ENCODE data around the gene PRAME.
"Not testable (repeated sequence)": the region's sequence is repeated elsewhere in the genome, so short reads cannot be mapped to it uniquely, and the experiment has no call there.

Gene PRAME

DNA sequence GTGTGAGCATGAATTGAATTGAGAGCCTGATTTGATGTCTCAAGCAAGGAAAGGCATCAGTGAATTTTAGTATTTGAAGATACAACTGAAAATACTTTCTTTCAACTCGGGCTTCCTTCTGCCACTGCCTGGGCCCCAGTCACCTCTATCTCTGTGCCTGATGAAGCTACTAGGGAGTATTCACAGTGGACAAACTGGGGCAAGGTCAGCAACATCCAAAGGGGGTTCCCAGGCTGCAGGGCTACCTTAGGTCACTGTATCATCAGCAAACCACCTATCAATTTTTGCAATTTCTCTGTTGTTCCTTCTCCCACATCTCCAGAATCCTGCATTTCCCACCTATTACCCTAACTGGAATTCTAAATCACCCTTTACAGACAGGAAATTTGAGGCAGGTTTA lies 10.2 kb downstream of the PRAME start:
- DNase-seq: no peak

DNA sequence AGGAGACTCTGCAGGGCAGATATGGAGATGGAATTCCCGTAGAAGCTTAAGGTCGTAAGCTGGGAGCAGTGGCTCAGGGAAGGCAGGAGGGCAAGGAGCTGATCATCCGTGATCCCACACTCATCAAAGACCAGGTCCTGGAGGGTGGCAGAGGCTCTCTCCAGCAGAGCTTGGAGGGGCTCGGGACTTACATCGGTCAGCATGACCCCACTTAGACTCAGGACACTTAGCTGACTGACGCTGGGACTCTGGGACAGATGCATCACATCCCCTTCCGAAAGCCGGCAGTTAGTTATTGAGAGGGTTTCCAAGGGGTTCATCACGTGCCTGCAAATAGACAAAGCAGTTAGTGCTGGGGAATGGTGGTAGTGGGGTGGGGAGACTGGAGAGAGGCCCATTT lies 10.7 kb downstream of the PRAME start:
- no peak for DNase-seq

DNA sequence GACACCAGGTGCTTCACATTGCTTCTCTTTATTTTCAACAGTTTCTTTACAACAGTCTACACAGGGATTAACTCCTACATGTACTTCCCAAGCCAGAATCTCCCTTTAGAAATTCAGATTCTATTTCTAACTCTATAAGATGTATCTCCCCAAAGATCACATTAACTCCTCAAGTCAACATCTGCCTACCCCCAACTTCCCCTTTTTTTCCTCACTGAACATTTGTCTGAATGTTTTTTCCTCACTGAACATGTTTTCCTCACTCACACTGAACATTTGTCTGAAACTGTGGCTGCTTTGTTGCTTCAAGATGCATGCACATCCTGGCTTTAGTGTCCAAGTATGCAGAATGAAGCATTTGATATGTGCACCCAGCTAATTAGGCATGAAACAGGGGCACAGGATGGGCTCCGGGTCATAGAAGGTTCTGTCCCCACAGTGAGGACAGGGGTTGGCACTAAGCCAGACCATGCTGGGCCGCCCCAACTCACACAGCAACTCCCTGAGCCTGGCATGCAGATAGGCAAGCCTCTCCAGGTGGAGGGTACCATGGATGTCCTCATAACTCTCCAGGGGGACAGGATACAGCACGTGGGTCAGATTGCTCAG lies 11.3 kb downstream of the PRAME start:
- no peak for DNase-seq

GRCh38 chr22:22547226-22547625 lies 11.8 kb downstream of the PRAME start:
- no peak for DNase-seq

DNA sequence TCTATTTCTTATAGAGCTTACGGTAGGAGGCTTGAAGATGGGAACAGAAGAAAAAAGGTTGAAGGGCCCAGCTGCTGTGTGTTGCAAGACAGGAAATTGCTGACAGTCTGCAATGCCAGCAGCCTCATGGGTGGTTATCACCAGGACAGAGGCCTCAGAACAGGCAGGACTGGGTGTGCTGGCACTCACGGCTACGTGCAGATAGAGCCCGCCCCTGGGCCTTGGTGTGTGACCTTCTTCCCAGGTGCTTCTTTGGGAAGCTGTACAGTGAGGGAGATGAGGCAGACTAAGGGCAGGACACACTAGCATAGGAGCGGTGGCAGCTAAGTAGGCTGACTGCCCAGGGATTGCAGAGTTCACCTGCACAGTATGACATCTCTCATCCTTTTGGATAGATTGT lies 12.6 kb downstream of the PRAME start:
- no peak for DNase-seq

DNA sequence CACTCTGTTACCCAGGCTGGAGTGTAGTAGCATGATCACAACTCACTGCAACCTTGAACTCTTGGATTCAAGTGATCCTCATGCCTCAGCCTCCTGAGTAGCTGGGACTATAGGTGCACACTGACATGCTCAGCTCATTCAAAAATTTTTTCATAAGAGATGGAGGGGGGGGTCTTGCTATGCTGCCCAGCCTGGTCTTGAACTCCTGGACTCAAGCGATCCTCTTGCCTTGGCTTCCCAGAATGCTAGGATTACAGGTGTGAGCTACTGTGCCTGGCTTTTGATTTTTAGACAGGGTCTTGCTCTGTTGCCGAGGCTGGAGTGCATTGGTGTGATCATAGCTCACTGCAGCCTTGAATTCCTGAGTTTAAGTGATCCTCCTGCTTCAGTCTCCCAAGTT lies 14.0 kb downstream of the PRAME start:
- DNase-seq: no peak

GRCh38 chr22:22538226-22538989 lies 20.7 kb downstream of the PRAME start:
- DNase-seq: no peak

DNA sequence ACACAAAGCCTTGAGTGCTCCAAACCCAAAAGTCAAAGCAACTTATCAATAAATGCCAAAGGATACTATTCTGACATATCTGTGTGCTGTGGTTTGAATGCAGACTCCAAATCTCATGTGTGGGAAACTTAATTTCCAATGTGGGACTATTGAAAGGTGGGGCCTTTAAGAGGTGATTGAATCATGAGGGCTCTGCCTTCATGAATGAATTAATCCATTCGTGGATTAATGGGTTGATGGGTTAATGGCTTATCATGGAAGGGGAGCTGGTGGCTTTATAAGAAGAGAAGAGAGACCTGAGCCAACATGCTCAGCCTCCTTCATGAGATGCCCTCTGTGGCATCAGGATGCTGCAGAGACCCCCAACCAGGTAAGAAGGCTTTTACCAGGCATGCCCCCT lies 22.1 kb downstream of the PRAME start:
- DNase-seq: no peak

- no peak for DNase-seq
Observed at GRCh38 chr22:22536515-22536914, 22.6 kb downstream of the PRAME start.

- no peak for DNase-seq
Observed at GRCh38 chr22:22535662-22536061, 23.4 kb downstream of the PRAME start.

GRCh38 chr22:22534604-22535415 lies 24.3 kb downstream of the PRAME start:
- DNase-seq: no peak

GRCh38 chr22:22533863-22534262 lies 25.2 kb downstream of the PRAME start:
- no peak for DNase-seq

DNA sequence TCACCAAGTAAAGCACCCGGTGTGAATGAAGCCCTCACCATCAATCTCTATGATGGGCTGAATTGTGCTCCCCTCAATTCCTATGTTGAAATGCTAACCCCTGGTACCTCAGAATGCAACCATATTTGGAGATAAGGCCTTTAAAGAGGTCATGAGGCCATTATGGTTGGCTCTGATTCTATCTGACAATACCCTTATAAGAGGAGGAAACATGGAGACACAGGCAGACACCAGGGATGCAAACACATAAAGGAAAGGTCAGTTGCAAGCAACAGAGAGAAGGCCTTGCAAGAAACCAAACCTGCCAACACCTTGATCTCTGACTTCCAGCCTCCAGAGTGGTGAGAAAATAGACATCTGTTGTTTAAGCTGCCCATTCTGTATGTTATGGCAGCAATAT lies 25.6 kb downstream of the PRAME start:
- no peak for DNase-seq

GRCh38 chr22:22532547-22533071 lies 26.5 kb downstream of the PRAME start:
- not testable (repeated sequence) for DNase-seq

GRCh38 chr22:22531770-22532546 lies 27.1 kb downstream of the PRAME start:
- no peak for DNase-seq

DNA sequence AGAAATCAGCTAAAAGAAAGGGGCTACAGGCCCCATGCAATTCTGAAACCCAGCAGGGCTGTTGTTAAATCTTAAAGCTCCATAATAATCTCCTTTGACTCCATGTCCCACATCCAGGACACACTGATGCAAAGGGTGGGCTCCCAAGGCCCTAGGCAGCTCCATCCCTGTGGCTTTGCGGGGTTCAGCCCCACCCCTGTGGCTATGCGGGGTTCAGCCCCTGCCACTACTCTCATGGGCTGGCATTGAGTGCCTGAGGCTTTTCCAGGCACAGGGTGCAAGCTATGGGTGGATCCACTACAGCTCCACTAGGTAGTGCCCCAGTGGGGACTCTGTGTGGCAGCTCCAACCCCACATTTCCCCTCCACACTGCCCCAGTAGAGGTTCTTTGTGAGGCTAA lies 30.3 kb downstream of the PRAME start:
- no peak for DNase-seq

DNA sequence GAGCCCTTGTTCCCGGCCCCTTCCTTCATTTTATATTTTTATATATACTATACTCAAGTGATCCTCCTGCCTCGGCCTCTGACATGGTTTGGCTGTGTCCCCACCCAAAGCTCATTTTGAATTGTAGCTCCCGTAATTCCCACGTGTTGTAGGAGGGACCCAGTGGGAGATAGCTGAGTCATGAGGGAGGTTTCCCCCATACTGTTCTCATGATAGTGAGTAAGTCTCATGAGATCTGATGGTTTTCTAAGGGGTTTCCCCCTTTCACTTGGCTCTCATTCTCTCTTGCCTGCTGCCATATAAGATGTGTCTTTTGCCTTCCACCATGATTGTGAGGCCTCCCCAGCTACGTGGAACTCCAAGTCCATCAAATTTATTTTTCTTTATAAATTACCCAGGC lies 31.8 kb downstream of the PRAME start:
- DNase-seq: no peak

DNA sequence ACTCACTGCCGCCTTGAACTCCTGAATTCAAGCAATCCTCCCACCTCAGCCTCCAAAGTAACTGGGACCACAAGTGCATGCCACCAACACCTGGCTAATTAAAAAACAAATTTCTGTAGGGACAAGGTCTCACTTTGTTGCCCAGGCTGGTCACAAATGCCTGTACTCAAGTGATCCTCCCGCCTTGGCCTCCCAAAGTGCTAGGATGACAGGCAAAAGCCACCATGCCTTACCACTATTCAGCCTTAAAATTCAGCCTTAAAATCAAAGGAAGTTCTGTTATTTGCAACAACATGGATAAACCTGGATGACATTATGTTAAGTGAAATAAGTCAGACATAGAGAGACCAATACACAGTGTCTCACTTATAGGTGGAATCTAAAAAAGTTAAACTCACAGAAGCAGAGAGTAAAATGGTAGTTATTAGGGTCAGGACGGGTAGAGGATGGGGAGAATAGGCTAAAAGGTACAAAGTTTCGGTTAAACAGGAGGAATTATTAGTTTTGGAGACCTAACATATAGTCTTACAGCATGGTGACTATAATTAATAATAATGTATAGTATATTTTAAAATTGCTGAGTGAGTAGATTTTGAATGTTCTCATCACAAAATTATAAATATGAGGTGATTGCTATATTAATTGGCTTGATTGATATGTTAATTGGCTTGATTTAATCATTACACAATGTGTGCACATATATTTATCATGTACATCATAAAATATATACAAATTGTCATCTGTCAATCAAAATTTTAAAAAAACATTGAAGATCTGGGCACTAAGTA lies 32.7 kb downstream of the PRAME start:
- DNase-seq: no peak

DNA sequence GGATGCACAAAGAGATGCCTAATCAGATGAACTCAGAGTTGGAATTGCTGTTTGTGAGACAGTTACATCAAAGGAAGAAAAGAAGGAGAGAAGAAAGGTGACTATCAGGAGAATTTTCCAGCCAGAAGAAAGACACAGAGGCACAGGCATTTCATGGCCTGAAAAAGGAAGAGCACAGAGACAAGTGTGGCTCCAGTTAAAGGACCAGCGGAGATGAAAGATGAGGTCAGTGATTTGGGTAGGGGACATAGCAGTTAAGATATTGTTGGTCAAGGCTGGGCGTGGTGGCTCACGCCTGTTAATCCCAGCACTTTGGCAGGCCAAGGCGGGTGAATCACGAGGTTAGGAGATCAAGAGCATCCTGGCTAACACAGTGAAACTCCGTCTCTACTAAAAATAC lies 35.6 kb downstream of the PRAME start:
- no peak for DNase-seq

- DNase-seq: no peak
Observed at GRCh38 chr22:22521631-22522030, 37.4 kb downstream of the PRAME start.

DNA sequence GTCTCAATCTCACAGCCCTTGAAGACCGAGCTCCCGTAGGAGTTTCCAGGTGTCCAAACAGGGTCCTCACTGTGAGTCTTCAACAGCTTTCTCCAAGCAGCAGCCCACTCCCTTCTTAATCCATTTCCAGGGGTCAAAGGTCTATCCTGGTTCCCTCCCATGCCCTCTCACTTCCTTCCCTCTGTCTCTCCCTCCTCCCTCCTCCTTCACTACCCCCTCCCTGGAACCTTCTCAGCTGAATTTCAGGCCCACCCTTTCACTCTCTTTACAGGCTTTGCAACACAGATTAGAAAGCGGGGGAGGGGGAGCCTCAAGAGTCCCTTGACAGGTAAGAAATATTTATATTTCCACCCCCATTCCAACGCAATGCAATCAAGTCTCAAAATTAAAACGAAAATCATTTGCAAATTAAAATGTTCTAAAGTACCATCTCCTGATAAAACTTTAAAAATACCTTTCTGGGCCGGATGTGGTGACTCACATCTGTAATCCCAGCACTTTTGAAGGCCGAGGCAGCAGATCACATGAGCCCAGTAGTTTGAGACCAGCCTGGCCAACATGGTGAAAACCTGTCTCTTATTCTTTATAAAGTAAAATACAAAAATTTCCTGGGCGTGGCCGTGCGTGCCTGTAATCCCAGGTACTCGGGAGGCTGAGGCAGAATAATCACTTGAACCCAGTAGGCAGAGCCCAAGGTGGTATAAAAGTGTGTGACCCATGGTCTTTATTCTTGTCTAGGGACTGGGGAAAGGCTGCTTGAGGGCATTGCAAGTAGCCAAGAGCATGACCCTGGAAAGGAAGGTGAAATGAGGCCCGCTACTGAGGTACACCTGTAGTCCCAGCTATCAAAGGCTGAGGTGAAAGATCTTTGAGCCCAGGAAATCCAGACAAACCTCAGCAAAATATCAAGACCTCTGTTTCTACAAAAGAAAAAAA lies 38.1 kb downstream of the PRAME start:
- no peak for DNase-seq

Data from stimulated activated CD4-positive, alpha-beta T cell treated with anti-CD3 and anti-CD28 coated beads, Interleukin-4, amount 100 ng/mL, for 4 hours (primary cell).